Cortex of kidney (tissue), 1 donor: ENCODE measurements around the gene DCAF17.

ENCODE experiments used
- DNase-seq: peaks from one replicate; lab custom pipeline; 2025; lab: John Stamatoyannopoulos, UW

DCAF17 gene

GRCh38 chr2:171434013-171434989, at the start of gene DCAF17:
Gene DCAF17, plus strand, starts transcription at chr2:171434226. Its CDS starts 352 bp downstream, at chr2:171434578.
- peak; percentile 51 for DNase-seq

- DNase-seq: no peak
These were observed 47.4 kb upstream of the DCAF17 start for GRCh38 chr2:171386627-171387026.

GRCh38 chr2:171387052-171387451, 47.0 kb upstream of the DCAF17 start:
- no peak for DNase-seq

- no peak for DNase-seq
These were observed 44.7 kb upstream of the DCAF17 start for GRCh38 chr2:171389325-171389724.

GRCh38 chr2:171389780-171390179, 44.2 kb upstream of the DCAF17 start:
- DNase-seq: no peak

GRCh38 chr2:171390941-171391516, 43.0 kb upstream of the DCAF17 start:
- no peak for DNase-seq

GRCh38 chr2:171391532-171391931, 42.5 kb upstream of the DCAF17 start:
- no peak for DNase-seq

GRCh38 chr2:171393487-171393886, 40.5 kb upstream of the DCAF17 start:
- DNase-seq: no peak

- DNase-seq: no peak
These were observed 39.8 kb upstream of the DCAF17 start for GRCh38 chr2:171394164-171394740.

- no peak for DNase-seq
These were observed 34.7 kb upstream of the DCAF17 start for GRCh38 chr2:171399292-171399691.

- DNase-seq: no peak
These were observed 33.6 kb upstream of the DCAF17 start for GRCh38 chr2:171400395-171400794.

GRCh38 chr2:171401947-171402346, 32.1 kb upstream of the DCAF17 start:
- DNase-seq: no peak

GRCh38 chr2:171402906-171403580, 31.0 kb upstream of the DCAF17 start:
- DNase-seq: no peak

- DNase-seq: no peak
These were observed 29.8 kb upstream of the DCAF17 start for GRCh38 chr2:171404261-171404660.

- no peak for DNase-seq
These were observed 29.3 kb upstream of the DCAF17 start for GRCh38 chr2:171404719-171405118.

GRCh38 chr2:171405546-171405945, 28.5 kb upstream of the DCAF17 start:
- no peak for DNase-seq

GRCh38 chr2:171406044-171406443, 28.0 kb upstream of the DCAF17 start:
- no peak for DNase-seq

- no peak for DNase-seq
These were observed 26.9 kb upstream of the DCAF17 start for GRCh38 chr2:171407030-171407675.

- no peak for DNase-seq
These were observed 26.4 kb upstream of the DCAF17 start for GRCh38 chr2:171407676-171408044.

- DNase-seq: no peak
These were observed 24.5 kb upstream of the DCAF17 start for GRCh38 chr2:171409436-171409971.

- DNase-seq: no peak
These were observed 23.9 kb upstream of the DCAF17 start for GRCh38 chr2:171410101-171410500.

- no peak for DNase-seq
These were observed 23.4 kb upstream of the DCAF17 start for GRCh38 chr2:171410624-171411023.
